HG03469 (cell line): ENCODE data around the gene METAP1D.
A peak's percentile ranks its signal among the peaks of the same experiment; 100 is the strongest.
"Not testable (repeated sequence)": the region's sequence is repeated elsewhere in the genome, so short reads cannot be mapped to it uniquely, and the experiment has no call there.

Experiments used
- ATAC-seq: cut with Tn5 transposase; IDR thresholded peaks from one replicate; pipeline ENCODE4 v1.9.1; 2021; ENCODE audit warnings: mild to moderate bottlenecking, moderate library complexity, moderate number of reproducible peaks; ENCODE audit not compliant: unreplicated experiment

The METAP1D gene

GRCh38 chr2:172100935-172101820 lies 101.4 kb downstream of the METAP1D start:
- no peak for ATAC-seq

GRCh38 chr2:172101821-172102390 lies 102.2 kb downstream of the METAP1D start:
- ATAC-seq, result no peak

DNA sequence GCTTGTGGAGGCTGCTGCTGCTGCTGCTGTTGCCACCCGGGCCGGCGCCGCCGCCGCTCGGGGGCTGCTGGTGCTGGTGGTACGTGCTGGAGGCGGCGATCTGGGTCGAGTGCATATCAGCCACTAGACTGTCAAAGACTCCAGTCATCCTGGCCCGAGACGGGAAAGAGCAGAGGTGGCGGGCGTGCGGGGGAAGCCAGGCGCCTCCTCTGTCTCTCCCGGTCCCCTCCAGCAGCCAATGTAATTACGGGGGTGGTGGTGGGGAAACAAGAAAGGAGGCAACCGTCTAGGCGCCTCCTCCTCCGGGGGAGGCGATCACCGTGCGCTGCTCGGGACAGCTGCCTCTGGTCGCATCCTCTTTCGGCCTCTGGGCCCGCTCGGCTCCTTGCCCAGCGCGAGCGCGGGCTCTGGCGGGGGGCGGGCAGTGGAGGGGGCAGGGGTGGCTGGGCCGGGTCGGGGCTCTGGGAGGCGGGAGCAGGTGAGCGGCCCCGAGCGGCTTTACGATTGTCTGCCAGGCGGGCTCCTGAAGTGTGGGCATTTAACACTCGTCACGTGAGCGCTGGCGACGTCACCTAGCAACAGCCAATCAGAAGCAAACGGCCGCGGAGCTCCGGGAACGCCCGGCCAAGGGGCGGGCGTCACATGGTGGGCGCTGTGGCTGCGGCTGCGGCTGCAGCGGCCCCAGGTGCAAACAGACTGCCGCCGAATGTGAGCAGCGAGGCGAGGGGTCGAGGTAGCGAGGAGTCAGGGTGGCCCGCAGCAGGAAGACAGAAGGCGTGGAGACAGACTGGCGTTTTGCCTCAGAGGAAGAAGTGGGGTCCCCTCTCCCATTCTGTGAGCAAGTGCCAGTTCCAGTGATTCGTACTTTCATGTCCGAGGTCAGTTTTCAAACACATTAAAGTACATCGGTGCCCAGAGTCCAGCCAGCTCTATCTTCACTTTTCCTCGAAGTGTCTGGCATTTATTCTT lies 102.9 kb downstream of the METAP1D start, which contains the start of gene DLX2:
TSS of gene DLX2 (minus strand) at position 510 of the 969 bp plus-strand sequence. CDS start at position 148, 362 bp downstream.
- ATAC-seq, result peak; percentile 36

- ATAC-seq, result no peak
Observed at GRCh38 chr2:172103471-172104272, 103.9 kb downstream of the METAP1D start.

DNA sequence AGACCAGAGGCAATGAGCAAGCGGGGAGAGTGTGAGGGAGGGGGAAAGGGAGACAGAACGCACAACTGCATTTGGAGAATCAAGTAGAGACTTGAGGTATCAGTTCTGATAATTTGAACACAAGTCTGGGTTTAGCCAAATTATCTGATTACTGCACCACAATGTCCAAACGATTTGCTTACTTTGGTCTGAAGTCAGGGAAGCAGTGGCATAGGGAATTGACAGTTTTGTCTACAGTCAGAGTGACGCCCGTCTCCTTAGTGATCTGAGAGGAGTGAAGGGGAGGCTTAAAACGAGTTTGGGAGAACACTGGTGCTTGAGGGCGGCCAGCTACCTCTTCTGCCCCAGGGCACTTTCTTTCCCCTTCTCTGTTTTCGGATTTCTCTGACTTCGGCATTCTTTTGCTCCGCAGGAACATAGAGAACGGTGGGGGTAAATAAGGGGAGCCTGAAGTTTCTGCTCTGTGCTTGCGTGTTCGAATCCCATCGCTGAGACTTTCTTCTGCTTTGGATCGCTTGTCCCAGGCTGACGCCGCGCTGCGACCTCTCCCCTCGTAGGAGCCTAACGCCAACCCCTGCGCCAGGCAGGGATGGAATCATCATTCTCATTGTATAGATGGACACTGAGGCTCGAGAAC lies 105.8 kb downstream of the METAP1D start:
- ATAC-seq, result no peak

GRCh38 chr2:172106108-172106961 lies 106.6 kb downstream of the METAP1D start:
- ATAC-seq, result no peak

GRCh38 chr2:172107690-172108586 lies 108.2 kb downstream of the METAP1D start:
- ATAC-seq, result no peak

GRCh38 chr2:172108587-172108930 lies 108.8 kb downstream of the METAP1D start:
- ATAC-seq, result no peak

- no peak for ATAC-seq
Observed at GRCh38 chr2:172109256-172109987, 109.7 kb downstream of the METAP1D start.

DNA sequence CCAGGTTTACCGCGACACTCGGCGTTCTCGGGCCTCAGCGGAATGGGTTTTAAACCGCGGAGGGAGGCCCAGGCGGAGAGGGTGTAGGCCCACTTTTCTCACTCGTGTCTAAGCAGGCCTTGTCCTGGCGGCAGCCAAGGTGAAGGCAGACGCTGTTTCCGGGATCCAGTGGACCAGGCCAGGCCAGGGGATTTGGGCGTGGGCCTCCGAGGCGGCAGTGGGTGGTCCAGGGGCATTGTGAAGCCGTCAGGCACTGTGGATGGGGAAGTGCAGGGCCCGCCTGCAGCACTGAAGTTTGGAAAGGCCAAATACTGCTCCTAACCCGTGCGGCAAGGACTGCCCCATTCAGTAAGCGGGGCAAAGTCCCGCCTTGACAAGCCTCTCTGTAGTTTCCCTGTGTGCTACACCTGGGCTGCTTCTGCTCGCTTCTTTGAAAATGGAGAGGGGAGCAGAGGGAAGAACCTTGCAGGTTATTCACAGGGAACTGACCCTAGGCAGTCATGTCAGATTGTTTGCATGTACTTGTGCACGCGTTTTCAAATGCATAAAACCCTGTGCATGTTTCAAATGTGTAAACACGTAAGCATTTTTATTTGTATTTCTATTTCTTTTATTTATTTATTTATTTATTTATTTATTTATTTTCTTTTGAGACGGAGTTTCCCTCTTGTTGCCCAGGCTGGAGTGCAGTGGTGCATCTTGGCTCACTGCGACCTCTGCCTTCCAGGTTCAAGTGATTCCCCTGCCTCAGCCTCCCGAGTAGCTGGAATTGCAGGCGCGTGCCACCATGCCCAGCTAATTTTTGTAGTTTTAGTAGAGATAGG lies 110.4 kb downstream of the METAP1D start:
- ATAC-seq, result no peak

DNA sequence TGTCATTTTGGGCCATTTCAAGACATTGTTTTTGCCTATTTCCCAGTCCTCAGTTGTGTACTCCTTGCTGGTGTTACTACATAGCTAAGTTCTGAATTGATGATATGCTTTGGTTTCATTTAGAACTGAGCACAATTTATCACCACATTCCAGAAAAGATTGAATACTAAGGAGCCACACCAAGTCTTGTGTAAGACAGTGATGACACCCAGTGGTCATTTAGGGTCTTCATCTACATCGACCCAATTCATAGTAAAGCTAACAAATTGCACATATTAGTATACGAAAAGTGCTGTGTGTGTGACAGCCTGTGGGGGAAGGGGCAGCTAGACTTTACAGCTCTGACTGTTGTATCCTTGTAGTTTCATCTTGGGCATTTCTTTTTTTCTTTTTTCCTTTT lies 113.9 kb downstream of the METAP1D start:
- ATAC-seq, result no peak

DNA sequence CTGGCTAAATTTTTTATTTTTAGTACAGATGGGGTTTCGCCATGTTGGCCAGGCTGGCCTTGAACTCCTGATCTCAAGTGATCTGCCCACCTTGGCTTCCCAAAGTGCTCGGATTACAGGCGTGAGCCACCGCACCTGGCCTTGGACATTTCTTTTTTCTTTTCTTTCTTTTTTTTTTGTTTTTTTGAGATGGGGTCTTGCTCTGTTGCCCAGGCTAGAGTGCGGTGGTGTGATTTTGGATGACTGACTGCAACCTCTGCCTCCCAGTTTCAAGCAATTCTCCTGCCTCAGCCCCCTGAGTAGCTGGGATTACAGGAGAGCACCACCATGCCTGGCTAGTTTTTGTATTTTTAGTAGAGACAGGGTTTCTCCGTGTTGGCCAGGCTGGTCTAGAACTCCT lies 114.4 kb downstream of the METAP1D start:
- not testable (repeated sequence) for ATAC-seq

GRCh38 chr2:172114579-172114978 lies 114.8 kb downstream of the METAP1D start:
- ATAC-seq, result no peak

DNA sequence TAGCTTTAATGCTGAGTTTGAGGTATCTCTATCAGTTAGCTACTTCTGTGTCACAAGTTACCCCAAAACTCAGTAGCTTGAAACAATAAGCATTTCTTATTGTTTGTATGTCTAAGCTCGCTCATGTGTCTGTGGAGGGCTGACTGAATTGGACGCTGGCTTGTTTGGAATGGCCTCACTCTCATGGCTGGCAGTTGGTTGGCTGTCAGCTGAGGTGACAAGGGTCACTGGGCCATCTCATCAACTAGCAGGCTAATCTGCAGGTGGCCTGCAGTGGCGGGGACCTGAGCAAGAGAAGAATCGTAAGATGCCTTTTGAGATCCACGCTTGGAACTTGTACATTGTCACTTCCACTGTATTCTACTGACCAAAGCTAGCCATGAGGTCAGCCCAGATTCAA lies 116.4 kb downstream of the METAP1D start:
- no peak for ATAC-seq

- no peak for ATAC-seq
Observed at GRCh38 chr2:172119089-172119488, 119.3 kb downstream of the METAP1D start.

DNA sequence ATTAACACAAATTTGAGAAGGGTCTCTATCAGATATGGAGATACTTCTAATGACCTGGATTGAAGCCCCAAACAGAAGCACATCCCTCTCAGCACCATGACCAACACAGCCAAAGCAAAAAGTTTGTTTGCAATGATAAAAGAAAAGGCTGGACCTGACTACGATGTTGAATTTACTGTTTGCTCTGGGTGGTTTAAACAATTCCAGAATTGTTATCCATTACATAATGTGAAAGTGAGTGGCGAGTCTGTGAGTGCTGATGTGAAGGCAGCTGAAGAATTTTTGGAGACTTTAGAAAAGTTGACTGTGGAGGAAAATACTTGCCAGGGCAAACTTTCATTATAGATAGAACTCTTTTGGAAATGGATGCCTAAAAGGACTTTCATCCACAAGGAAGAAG lies 120.4 kb downstream of the METAP1D start:
- ATAC-seq, result no peak
